ENCODE data around the gene CACNB2. TPM values are rescaled to one million over a fixed set of nuclear protein-coding genes. Genes with fewer than 3 reads are reported as not detected.

Gene CACNB2
- total and polyA plus RNA-seq, 3 experiments from 2014 or later: 0.14 TPM; not detected in 2

GRCh38 chr10:18369859-18370473 is 229.7 kb downstream of the CACNB2 start:
- H3K4me1 Mint-ChIP-seq: no peaks in the 10 kb centered on the region
- Histone ChIP-seq H3K27me3 (ENCODE audit: insufficient read depth, low read length, poor library complexity, severe bottlenecking) (no peaks in the 10 kb centered on the region), H3K4me3 (ENCODE audit: low read length) (no peak overlapping the region), H3K9me3 (ENCODE audit: low read length) (no peaks in the 10 kb centered on the region), H3K4me1 (ENCODE audit: insufficient read depth, low read length) (no peaks in the 10 kb centered on the region), H3K36me3 (ENCODE audit: insufficient read depth, low read length) (no peaks in the 10 kb centered on the region), H3K27ac (ENCODE audit: low read depth, low read length) (no peak overlapping the region)
- no peak for DNase-seq
- H3K36me3 Mint-ChIP-seq: no peaks in the 10 kb centered on the region
- CTCF ChIA-PET: no interaction called here
- peaks cover 0 to 2% (median 0%) of the 10 kb centered on the region in 5 donors for H3K9me3 Mint-ChIP-seq
- peaks cover 0 to 7% of the 10 kb centered on the region in 2 donors for H3K27me3 Mint-ChIP-seq
- H3K4me3 Mint-ChIP-seq: no peak overlapping the region
- POLR2A ChIA-PET: no interaction called here
- H3K27ac Mint-ChIP-seq: no peak overlapping the region

GRCh38 chr10:18376650-18377049 is 236.4 kb downstream of the CACNB2 start:
- ChIA-PET CTCF (no interaction called here), POLR2A (no interaction called here)
- Histone ChIP-seq H3K27ac (ENCODE audit: low read depth, low read length) (no peak overlapping the region), H3K36me3 (ENCODE audit: insufficient read depth, low read length) (no peaks in the 10 kb centered on the region), H3K4me3 (ENCODE audit: low read length) (no peak overlapping the region), H3K27me3 (ENCODE audit: insufficient read depth, low read length, poor library complexity, severe bottlenecking) (no peaks in the 10 kb centered on the region), H3K9me3 (ENCODE audit: low read length) (no peaks in the 10 kb centered on the region), H3K4me1 (ENCODE audit: insufficient read depth, low read length) (no peaks in the 10 kb centered on the region)
- H3K36me3 Mint-ChIP-seq: no peaks in the 10 kb centered on the region
- DNase-seq: no peak
- H3K4me3 Mint-ChIP-seq: no peak overlapping the region
- H3K27ac Mint-ChIP-seq: no peak overlapping the region
- H3K27me3 Mint-ChIP-seq: peaks cover 0 to 4% of the 10 kb centered on the region in 2 donors
- peaks cover 0 to 7% (median 2%) of the 10 kb centered on the region in 5 donors for H3K9me3 Mint-ChIP-seq
- H3K4me1 Mint-ChIP-seq: no peaks in the 10 kb centered on the region

GRCh38 chr10:18377898-18378297 is 237.7 kb downstream of the CACNB2 start:
- Mint-ChIP-seq H3K36me3 (no peaks in the 10 kb centered on the region), H3K27me3 (peaks cover 0 to 2% of the 10 kb centered on the region in 2 donors), H3K4me3 (no peak overlapping the region), H3K27ac (no peak overlapping the region), H3K9me3 (peaks cover 0 to 7% (median 2%) of the 10 kb centered on the region in 5 donors), H3K4me1 (no peaks in the 10 kb centered on the region)
- Histone ChIP-seq H3K27me3 (ENCODE audit: insufficient read depth, low read length, poor library complexity, severe bottlenecking) (no peaks in the 10 kb centered on the region), H3K4me3 (ENCODE audit: low read length) (no peak overlapping the region), H3K27ac (ENCODE audit: low read depth, low read length) (no peak overlapping the region), H3K36me3 (ENCODE audit: insufficient read depth, low read length) (no peaks in the 10 kb centered on the region), H3K9me3 (ENCODE audit: low read length) (no peaks in the 10 kb centered on the region), H3K4me1 (ENCODE audit: insufficient read depth, low read length) (no peaks in the 10 kb centered on the region)
- DNase-seq: no peak
- POLR2A ChIA-PET: no interaction called here
- CTCF ChIA-PET: no interaction called here

- no peak overlapping the region for H3K27ac ChIP-seq (ENCODE audit: low read depth, low read length)
- Mint-ChIP-seq H3K9me3 (peaks cover 0 to 7% (median 2%) of the 10 kb centered on the region in 5 donors), H3K27me3 (peaks cover 0 to 2% of the 10 kb centered on the region in 2 donors), H3K4me1 (no peaks in the 10 kb centered on the region), H3K36me3 (no peaks in the 10 kb centered on the region), H3K4me3 (no peak overlapping the region), H3K27ac (no peak overlapping the region)
- H3K4me3 ChIP-seq (ENCODE audit: low read length): no peak overlapping the region
- CTCF ChIA-PET: no interaction called here
- POLR2A ChIA-PET: no interaction called here
- no peak for DNase-seq
- H3K27me3 ChIP-seq (ENCODE audit: insufficient read depth, low read length, poor library complexity, severe bottlenecking): no peaks in the 10 kb centered on the region
- no peaks in the 10 kb centered on the region for H3K9me3 ChIP-seq (ENCODE audit: low read length)
- H3K4me1 ChIP-seq (ENCODE audit: insufficient read depth, low read length): no peaks in the 10 kb centered on the region
- no peaks in the 10 kb centered on the region for H3K36me3 ChIP-seq (ENCODE audit: insufficient read depth, low read length)
Observed at GRCh38 chr10:18378766-18379165, 238.5 kb downstream of the CACNB2 start.

GRCh38 chr10:18381679-18382078 is 241.5 kb downstream of the CACNB2 start:
- no peak for DNase-seq
- no peaks in the 10 kb centered on the region for H3K27me3 ChIP-seq (ENCODE audit: insufficient read depth, low read length, poor library complexity, severe bottlenecking)
- POLR2A ChIA-PET: no interaction called here
- no peak overlapping the region for H3K4me3 ChIP-seq (ENCODE audit: low read length)
- Mint-ChIP-seq H3K9me3 (peaks cover 0 to under 1% (median 0%) of the 10 kb centered on the region in 5 donors), H3K36me3 (no peaks in the 10 kb centered on the region), H3K27ac (no peak overlapping the region), H3K4me1 (no peaks in the 10 kb centered on the region), H3K27me3 (no peaks in the 10 kb centered on the region), H3K4me3 (no peak overlapping the region)
- CTCF ChIA-PET: no interaction called here
- no peaks in the 10 kb centered on the region for H3K36me3 ChIP-seq (ENCODE audit: insufficient read depth, low read length)
- no peaks in the 10 kb centered on the region for H3K4me1 ChIP-seq (ENCODE audit: insufficient read depth, low read length)
- no peak overlapping the region for H3K27ac ChIP-seq (ENCODE audit: low read depth, low read length)
- H3K9me3 ChIP-seq (ENCODE audit: low read length): no peaks in the 10 kb centered on the region

- ChIA-PET POLR2A (interaction anchor here (0.6 kb wide), 1 partner anchor 1223 kb away, joined by 5 read pairs; no protein-coding TSS in a partner anchor), CTCF (no interaction called here)
- H3K27me3 Mint-ChIP-seq: peaks cover 3% of the 10 kb centered on the region in 2 donors
- no peak overlapping the region for H3K4me3 Mint-ChIP-seq
- no peak for DNase-seq
- H3K27me3 ChIP-seq (ENCODE audit: insufficient read depth, low read length, poor library complexity, severe bottlenecking): no peaks in the 10 kb centered on the region
- no peaks in the 10 kb centered on the region for H3K9me3 Mint-ChIP-seq
- no peaks in the 10 kb centered on the region for H3K36me3 Mint-ChIP-seq
- H3K36me3 ChIP-seq (ENCODE audit: insufficient read depth, low read length): no peaks in the 10 kb centered on the region
- no peak overlapping the region for H3K27ac ChIP-seq (ENCODE audit: low read depth, low read length)
- H3K4me1 Mint-ChIP-seq: peaks cover 6 to 13% (median 10%) of the 10 kb centered on the region in 3 donors
- no peaks in the 10 kb centered on the region for H3K9me3 ChIP-seq (ENCODE audit: low read length)
- no peak overlapping the region for H3K4me3 ChIP-seq (ENCODE audit: low read length)
- H3K4me1 ChIP-seq (ENCODE audit: insufficient read depth, low read length): no peaks in the 10 kb centered on the region
- H3K27ac Mint-ChIP-seq: no peak overlapping the region
Observed at GRCh38 chr10:18397906-18398305, 257.7 kb downstream of the CACNB2 start.

- ChIA-PET POLR2A (interaction anchor here (0.6 kb wide), 1 partner anchor 10 kb away, joined by 3 read pairs; no protein-coding TSS in a partner anchor), CTCF (no interaction called here)
- Histone ChIP-seq H3K27me3 (ENCODE audit: insufficient read depth, low read length, poor library complexity, severe bottlenecking) (no peaks in the 10 kb centered on the region), H3K4me1 (ENCODE audit: insufficient read depth, low read length) (no peaks in the 10 kb centered on the region), H3K36me3 (ENCODE audit: insufficient read depth, low read length) (no peaks in the 10 kb centered on the region), H3K27ac (ENCODE audit: low read depth, low read length) (no peak overlapping the region), H3K4me3 (ENCODE audit: low read length) (no peak overlapping the region), H3K9me3 (ENCODE audit: low read length) (no peaks in the 10 kb centered on the region)
- no peak overlapping the region for H3K27ac Mint-ChIP-seq
- peaks cover 6 to 13% (median 10%) of the 10 kb centered on the region in 3 donors for H3K4me1 Mint-ChIP-seq
- H3K4me3 Mint-ChIP-seq: no peak overlapping the region
- no peaks in the 10 kb centered on the region for H3K9me3 Mint-ChIP-seq
- no peaks in the 10 kb centered on the region for H3K36me3 Mint-ChIP-seq
- H3K27me3 Mint-ChIP-seq: peaks cover 3% of the 10 kb centered on the region in 2 donors
- DNase-seq: no peak
Observed at GRCh38 chr10:18399158-18399557, 258.9 kb downstream of the CACNB2 start.

GRCh38 chr10:18400201-18400905 is 260.1 kb downstream of the CACNB2 start:
- Mint-ChIP-seq H3K27me3 (peaks cover 3% of the 10 kb centered on the region in 2 donors), H3K36me3 (no peaks in the 10 kb centered on the region), H3K27ac (no peak overlapping the region), H3K4me1 (peaks cover 6 to 13% (median 10%) of the 10 kb centered on the region in 3 donors), H3K4me3 (peak overlapping the region in 1 of 7 donors; percentile 21), H3K9me3 (no peaks in the 10 kb centered on the region)
- no peak overlapping the region for H3K27ac ChIP-seq (ENCODE audit: low read depth, low read length)
- ChIA-PET CTCF (no interaction called here), POLR2A (no interaction called here)
- H3K27me3 ChIP-seq (ENCODE audit: insufficient read depth, low read length, poor library complexity, severe bottlenecking): no peaks in the 10 kb centered on the region
- H3K4me1 ChIP-seq (ENCODE audit: insufficient read depth, low read length): no peaks in the 10 kb centered on the region
- no peaks in the 10 kb centered on the region for H3K9me3 ChIP-seq (ENCODE audit: low read length)
- H3K4me3 ChIP-seq (ENCODE audit: low read length): no peak overlapping the region
- no peak for DNase-seq
- no peaks in the 10 kb centered on the region for H3K36me3 ChIP-seq (ENCODE audit: insufficient read depth, low read length)
